Measurements from ENCODE around the gene DENND6B. TPM values are rescaled to one million over a fixed set of nuclear protein-coding genes. Genes with fewer than 3 reads are reported as not detected.

The DENND6B gene
- total RNA-seq, 1 donor from 2014 or later, result 2.7 TPM

- no peaks in the 10 kb centered on the region for H3K9me3 Mint-ChIP-seq
- intact Hi-C loops (cut with micrococcal nuclease), result no loop called here
- no peaks in the 10 kb centered on the region for H3K4me1 Mint-ChIP-seq (ENCODE audit: low read depth)
- H3K27ac Mint-ChIP-seq, result no peak overlapping the region
- H3K4me3 Mint-ChIP-seq (ENCODE audit: low read depth), result no peak overlapping the region
- no peaks in the 10 kb centered on the region for H3K36me3 Mint-ChIP-seq (ENCODE audit: low read depth)
- H3K27me3 Mint-ChIP-seq (ENCODE audit: low read depth), result peaks cover 13% of the 10 kb centered on the region
- DNase-seq (ENCODE audit: low spot score), result no peak
These were observed 34.0 kb downstream of the DENND6B start for GRCh38 chr22:50292643-50293440.

GRCh38 chr22:50289942-50290630, 36.7 kb downstream of the DENND6B start:
- Mint-ChIP-seq H3K4me3 (ENCODE audit: low read depth) (no peak overlapping the region), H3K27me3 (ENCODE audit: low read depth) (peaks cover 13% of the 10 kb centered on the region), H3K9me3 (no peaks in the 10 kb centered on the region), H3K27ac (no peak overlapping the region), H3K36me3 (ENCODE audit: low read depth) (no peaks in the 10 kb centered on the region), H3K4me1 (ENCODE audit: low read depth) (no peaks in the 10 kb centered on the region)
- intact Hi-C loops (cut with micrococcal nuclease), result no loop called here
- no peak for DNase-seq (ENCODE audit: low spot score)

GRCh38 chr22:50289151-50289941, 37.5 kb downstream of the DENND6B start:
- H3K9me3 Mint-ChIP-seq, result no peaks in the 10 kb centered on the region
- DNase-seq (ENCODE audit: low spot score), result no peak

GRCh38 chr22:50287731-50288130, 39.1 kb downstream of the DENND6B start:
- no peak for DNase-seq (ENCODE audit: low spot score)
- H3K27ac Mint-ChIP-seq, result no peak overlapping the region
- peaks cover 7% of the 10 kb centered on the region for H3K27me3 Mint-ChIP-seq (ENCODE audit: low read depth)
- no peaks in the 10 kb centered on the region for H3K36me3 Mint-ChIP-seq (ENCODE audit: low read depth)
- no peaks in the 10 kb centered on the region for H3K9me3 Mint-ChIP-seq
- no peaks in the 10 kb centered on the region for H3K4me1 Mint-ChIP-seq (ENCODE audit: low read depth)
- H3K4me3 Mint-ChIP-seq (ENCODE audit: low read depth), result no peak overlapping the region
- intact Hi-C loops (cut with micrococcal nuclease), result no loop called here

More at GRCh38 chr22:50289151-50289941, 37.5 kb downstream of the DENND6B start:
- no peaks in the 10 kb centered on the region for H3K4me1 Mint-ChIP-seq (ENCODE audit: low read depth)
- H3K4me3 Mint-ChIP-seq (ENCODE audit: low read depth), result no peak overlapping the region
- H3K27ac Mint-ChIP-seq, result no peak overlapping the region
- no peaks in the 10 kb centered on the region for H3K36me3 Mint-ChIP-seq (ENCODE audit: low read depth)
- intact Hi-C loops (cut with micrococcal nuclease), result no loop called here
- H3K27me3 Mint-ChIP-seq (ENCODE audit: low read depth), result peaks cover 11% of the 10 kb centered on the region

- intact Hi-C loops (cut with micrococcal nuclease), result no loop called here
These were observed 40.0 kb downstream of the DENND6B start for GRCh38 chr22:50286701-50287318.

GRCh38 chr22:50286275-50286674, 40.5 kb downstream of the DENND6B start:
- no peaks in the 10 kb centered on the region for H3K27me3 Mint-ChIP-seq (ENCODE audit: low read depth)
- intact Hi-C loops (cut with micrococcal nuclease), result no loop called here
- no peak for DNase-seq (ENCODE audit: low spot score)
- H3K9me3 Mint-ChIP-seq, result no peaks in the 10 kb centered on the region
- no peaks in the 10 kb centered on the region for H3K4me1 Mint-ChIP-seq (ENCODE audit: low read depth)
- H3K4me3 Mint-ChIP-seq (ENCODE audit: low read depth), result no peak overlapping the region
- H3K27ac Mint-ChIP-seq, result no peak overlapping the region
- no peaks in the 10 kb centered on the region for H3K36me3 Mint-ChIP-seq (ENCODE audit: low read depth)

More at GRCh38 chr22:50286701-50287318, 40.0 kb downstream of the DENND6B start:
- no peak overlapping the region for H3K4me3 Mint-ChIP-seq (ENCODE audit: low read depth)
- H3K27ac Mint-ChIP-seq, result no peak overlapping the region
- H3K4me1 Mint-ChIP-seq (ENCODE audit: low read depth), result no peaks in the 10 kb centered on the region
- no peaks in the 10 kb centered on the region for H3K9me3 Mint-ChIP-seq
- no peaks in the 10 kb centered on the region for H3K36me3 Mint-ChIP-seq (ENCODE audit: low read depth)
- H3K27me3 Mint-ChIP-seq (ENCODE audit: low read depth), result peaks cover under 1% of the 10 kb centered on the region
- DNase-seq (ENCODE audit: low spot score), result no peak

GRCh38 chr22:50285568-50286229, 41.1 kb downstream of the DENND6B start:
- H3K36me3 Mint-ChIP-seq (ENCODE audit: low read depth), result no peaks in the 10 kb centered on the region
- H3K27ac Mint-ChIP-seq, result no peak overlapping the region
- H3K27me3 Mint-ChIP-seq (ENCODE audit: low read depth), result no peaks in the 10 kb centered on the region
- intact Hi-C loops (cut with micrococcal nuclease), result no loop called here
- no peak overlapping the region for H3K4me3 Mint-ChIP-seq (ENCODE audit: low read depth)
- no peaks in the 10 kb centered on the region for H3K4me1 Mint-ChIP-seq (ENCODE audit: low read depth)
- no peak for DNase-seq (ENCODE audit: low spot score)
- H3K9me3 Mint-ChIP-seq, result no peaks in the 10 kb centered on the region

- Mint-ChIP-seq H3K36me3 (ENCODE audit: low read depth) (no peaks in the 10 kb centered on the region), H3K27ac (no peak overlapping the region), H3K27me3 (ENCODE audit: low read depth) (no peaks in the 10 kb centered on the region), H3K9me3 (no peaks in the 10 kb centered on the region), H3K4me3 (ENCODE audit: low read depth) (no peak overlapping the region), H3K4me1 (ENCODE audit: low read depth) (no peaks in the 10 kb centered on the region)
- intact Hi-C loops (cut with micrococcal nuclease), result no loop called here
- DNase-seq (ENCODE audit: low spot score), result no peak
These were observed 42.3 kb downstream of the DENND6B start for GRCh38 chr22:50284479-50284878.

- DNase-seq (ENCODE audit: low spot score), result no peak
- Mint-ChIP-seq H3K4me3 (ENCODE audit: low read depth) (no peak overlapping the region), H3K9me3 (no peaks in the 10 kb centered on the region), H3K27me3 (ENCODE audit: low read depth) (no peaks in the 10 kb centered on the region), H3K27ac (no peak overlapping the region), H3K36me3 (ENCODE audit: low read depth) (no peaks in the 10 kb centered on the region), H3K4me1 (ENCODE audit: low read depth) (no peaks in the 10 kb centered on the region)
- intact Hi-C loops (cut with micrococcal nuclease), result no loop called here
These were observed 43.0 kb downstream of the DENND6B start for GRCh38 chr22:50283821-50284220.

GRCh38 chr22:50282361-50283155, 44.3 kb downstream of the DENND6B start:
- Mint-ChIP-seq H3K27me3 (ENCODE audit: low read depth) (no peaks in the 10 kb centered on the region), H3K27ac (no peak overlapping the region), H3K4me1 (ENCODE audit: low read depth) (no peaks in the 10 kb centered on the region), H3K9me3 (no peaks in the 10 kb centered on the region), H3K4me3 (ENCODE audit: low read depth) (no peak overlapping the region), H3K36me3 (ENCODE audit: low read depth) (no peaks in the 10 kb centered on the region)
- intact Hi-C loops (cut with micrococcal nuclease), result no loop called here
- no peak for DNase-seq (ENCODE audit: low spot score)

- Mint-ChIP-seq H3K27ac (no peak overlapping the region), H3K4me3 (ENCODE audit: low read depth) (no peak overlapping the region), H3K9me3 (no peaks in the 10 kb centered on the region), H3K27me3 (ENCODE audit: low read depth) (no peaks in the 10 kb centered on the region), H3K36me3 (ENCODE audit: low read depth) (no peaks in the 10 kb centered on the region), H3K4me1 (ENCODE audit: low read depth) (no peaks in the 10 kb centered on the region)
- intact Hi-C loops (cut with micrococcal nuclease), result no loop called here
- no peak for DNase-seq (ENCODE audit: low spot score)
These were observed 44.9 kb downstream of the DENND6B start for GRCh38 chr22:50281957-50282356.

All from activated T-helper 2 cell treated with anti-CD3 and anti-CD28 coated beads, Interferon-gamma antibody, Interleukin-2, Interleukin-4, amounts not matched to agents 10 μg/mL and 5 μg/mL and 100 μg/mL, durations not matched to agents 14 hours and 24 hours and 36 hours (primary cell).